BJ (cell line): ENCODE data around the gene UNC119B. TPM values are rescaled to one million over a fixed set of nuclear protein-coding genes. Genes with fewer than 3 reads are reported as not detected.

ENCODE experiments used
- CTCF ChIA-PET: fragments of 350-600 bp; formaldehyde crosslinking; extraction: SDS; loops from one replicate; lab custom pipeline; 2021; ENCODE audit warnings: antibody characterized with exemption, inconsistent platforms; lab: Yijun Ruan, JAX
- POLR2A ChIA-PET: fragments of 300-600 bp; sonication (Branson Sonifier 250); formaldehyde crosslinking; extraction: SDS; loops from one replicate; lab custom pipeline; 2021; ENCODE audit warnings: antibody characterized with exemption; lab: Charles Lee
- DNase-seq: peaks from one replicate; pipeline ENCODE4 v3.0.0-alpha.2; 2011; ENCODE audit warnings: low read depth
- H3K27me3 ChIP-seq: 2 replicates; pipeline ENCODE4 v1.6.0; 2011; ENCODE audit warnings: low read length; ENCODE audit not compliant: control insufficient read depth, insufficient read depth
- H3K36me3 ChIP-seq: 2 replicates; pipeline ENCODE4 v1.5.1; 2011; ENCODE audit warnings: low read length; ENCODE audit not compliant: control insufficient read depth, insufficient read depth
- H3K4me3 ChIP-seq: 2 replicates; pipeline ENCODE4 v1.5.1; 2011; ENCODE audit warnings: low read depth, mild to moderate bottlenecking, control low read depth, low read length
- CTCF ChIP-seq: IDR thresholded peaks from 2 replicates; pipeline ENCODE4 v1.5.1; 2011; ENCODE audit warnings: low read depth, mild to moderate bottlenecking, control low read depth, inconsistent platforms, low read length, moderate library complexity; ENCODE audit not compliant: insufficient read depth
- polyA plus RNA-seq: library from polyadenylated mRNA; depleted of rRNA; stranded (reverse); fragments of >200 nt; gene quantifications from 2 replicates; pipeline ENCODE4 v1.2.3, GENCODE V29; 2011; rRNA removed

Gene UNC119B
- polyA plus RNA-seq, 1 experiment = 32.0 TPM

GRCh38 chr12:120771097-120771496 is 60.8 kb downstream of the UNC119B start:
- ChIA-PET POLR2A (no interaction called here), CTCF (no interaction called here)
- Histone ChIP-seq H3K27me3 (no peaks in the 10 kb centered on the region), H3K4me3 (no peak overlapping the region), H3K36me3 (peaks cover 22% of the 10 kb centered on the region)
- TF ChIP-seq CTCF = no peak
- DNase-seq = no peak

Other genes starting within 250 kb of the UNC119B start
- gene SRSF9, start 240.7 kb upstream of the UNC119B start, polyA plus RNA-seq = 88.0 and 108 TPM in 2 replicates
- 358 and 610 TPM in 2 replicates for gene DYNLL1, start 214.3 kb upstream of the UNC119B start, polyA plus RNA-seq
- 27.7 and 44.4 TPM in 2 replicates for gene COQ5, start 181.3 kb upstream of the UNC119B start, polyA plus RNA-seq
- gene RNF10, start 176.1 kb upstream of the UNC119B start, polyA plus RNA-seq = 64.1 and 98.8 TPM in 2 replicates
- gene POP5, start 129.1 kb upstream of the UNC119B start, polyA plus RNA-seq = 46.7 and 48.0 TPM in 2 replicates
- 0.32 TPM in 1 of 2 replicates, not detected in the other for gene CABP1, start 69.8 kb upstream of the UNC119B start, polyA plus RNA-seq
- 34.3 and 49.4 TPM in 2 replicates for gene MLEC, start 23.3 kb upstream of the UNC119B start, polyA plus RNA-seq
- gene ACADS, start 15.4 kb downstream of the UNC119B start, polyA plus RNA-seq = 7.4 and 11.9 TPM in 2 replicates
- 13.2 and 17.5 TPM in 2 replicates for gene SPPL3, start 193.9 kb downstream of the UNC119B start, polyA plus RNA-seq